Measurements from ENCODE around the gene CTPS2. TPM values are rescaled to one million over a fixed set of nuclear protein-coding genes. Genes with fewer than 3 reads are reported as not detected.

Gene CTPS2
- total and polyA plus RNA-seq, 10 of the 15 experiments (the other 5 are each of a cell fraction or from before 2014, with no cell fraction given) = 5.9 to 17.8 (median 14.2) TPM

GRCh38 chrX:16719334-16720084 is 7.0 kb upstream of the CTPS2 start, which contains the start of gene SYAP1 (continued):
- TF ChIP-seq, protein P1, sequence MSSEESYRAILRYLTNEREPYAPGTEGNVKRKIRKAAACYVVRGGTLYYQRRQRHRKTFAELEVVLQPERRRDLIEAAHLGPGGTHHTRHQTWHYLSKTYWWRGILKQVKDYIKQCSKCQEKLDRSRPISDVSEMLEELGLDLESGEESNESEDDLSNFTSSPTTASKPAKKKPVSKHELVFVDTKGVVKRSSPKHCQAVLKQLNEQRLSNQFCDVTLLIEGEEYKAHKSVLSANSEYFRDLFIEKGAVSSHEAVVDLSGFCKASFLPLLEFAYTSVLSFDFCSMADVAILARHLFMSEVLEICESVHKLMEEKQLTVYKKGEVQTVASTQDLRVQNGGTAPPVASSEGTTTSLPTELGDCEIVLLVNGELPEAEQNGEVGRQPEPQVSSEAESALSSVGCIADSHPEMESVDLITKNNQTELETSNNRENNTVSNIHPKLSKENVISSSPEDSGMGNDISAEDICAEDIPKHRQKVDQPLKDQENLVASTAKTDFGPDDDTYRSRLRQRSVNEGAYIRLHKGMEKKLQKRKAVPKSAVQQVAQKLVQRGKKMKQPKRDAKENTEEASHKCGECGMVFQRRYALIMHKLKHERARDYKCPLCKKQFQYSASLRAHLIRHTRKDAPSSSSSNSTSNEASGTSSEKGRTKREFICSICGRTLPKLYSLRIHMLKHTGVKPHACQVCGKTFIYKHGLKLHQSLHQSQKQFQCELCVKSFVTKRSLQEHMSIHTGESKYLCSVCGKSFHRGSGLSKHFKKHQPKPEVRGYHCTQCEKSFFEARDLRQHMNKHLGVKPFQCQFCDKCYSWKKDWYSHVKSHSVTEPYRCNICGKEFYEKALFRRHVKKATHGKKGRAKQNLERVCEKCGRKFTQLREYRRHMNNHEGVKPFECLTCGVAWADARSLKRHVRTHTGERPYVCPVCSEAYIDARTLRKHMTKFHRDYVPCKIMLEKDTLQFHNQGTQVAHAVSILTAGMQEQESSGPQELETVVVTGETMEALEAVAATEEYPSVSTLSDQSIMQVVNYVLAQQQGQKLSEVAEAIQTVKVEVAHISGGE (CRISPR knock-in tag; IDR thresholded peaks at IDR 0.05) = no peak
- TF ChIP-seq PKNOX1 (IDR thresholded peaks at IDR 0.05) = peak; percentile 34; the same call in 1 of the 2 replicates
- 0 out of 2 replicates have a peak, but pooled peaks have one; percentile 8 for TF ChIP-seq BCL11A (IDR thresholded peaks at IDR 0.05; ENCODE audit: low read depth, low read length)
- peak; percentile 52; the same call in 1 of the 2 replicates for TF ChIP-seq SPI1 (IDR thresholded peaks at IDR 0.05; ENCODE audit: borderline replicate concordance, insufficient read depth, low read depth, low read length)
- TF ChIP-seq SREBF1 (IDR thresholded peaks at IDR 0.05; ENCODE audit: low read length) = no peak
- TF ChIP-seq ZZZ3 (IDR thresholded peaks at IDR 0.05; ENCODE audit: control insufficient read depth, insufficient read length, low read depth) = no peak
- TF ChIP-seq NFYA (IDR thresholded peaks at IDR 0.05; ENCODE audit: borderline replicate concordance, low read depth, low read length) = no peak
- no peak for TF ChIP-seq ZNF274 (IDR thresholded peaks at IDR 0.05; ENCODE audit: insufficient read depth, insufficient read length)
- TF ChIP-seq SUZ12 (IDR thresholded peaks at IDR 0.05; ENCODE audit: unreplicated experiment) = no peak
- no peak for TF ChIP-seq MYB (IDR thresholded peaks at IDR 0.05; ENCODE audit: borderline replicate concordance, low read depth, low read length)
- TF ChIP-seq, protein P2, sequence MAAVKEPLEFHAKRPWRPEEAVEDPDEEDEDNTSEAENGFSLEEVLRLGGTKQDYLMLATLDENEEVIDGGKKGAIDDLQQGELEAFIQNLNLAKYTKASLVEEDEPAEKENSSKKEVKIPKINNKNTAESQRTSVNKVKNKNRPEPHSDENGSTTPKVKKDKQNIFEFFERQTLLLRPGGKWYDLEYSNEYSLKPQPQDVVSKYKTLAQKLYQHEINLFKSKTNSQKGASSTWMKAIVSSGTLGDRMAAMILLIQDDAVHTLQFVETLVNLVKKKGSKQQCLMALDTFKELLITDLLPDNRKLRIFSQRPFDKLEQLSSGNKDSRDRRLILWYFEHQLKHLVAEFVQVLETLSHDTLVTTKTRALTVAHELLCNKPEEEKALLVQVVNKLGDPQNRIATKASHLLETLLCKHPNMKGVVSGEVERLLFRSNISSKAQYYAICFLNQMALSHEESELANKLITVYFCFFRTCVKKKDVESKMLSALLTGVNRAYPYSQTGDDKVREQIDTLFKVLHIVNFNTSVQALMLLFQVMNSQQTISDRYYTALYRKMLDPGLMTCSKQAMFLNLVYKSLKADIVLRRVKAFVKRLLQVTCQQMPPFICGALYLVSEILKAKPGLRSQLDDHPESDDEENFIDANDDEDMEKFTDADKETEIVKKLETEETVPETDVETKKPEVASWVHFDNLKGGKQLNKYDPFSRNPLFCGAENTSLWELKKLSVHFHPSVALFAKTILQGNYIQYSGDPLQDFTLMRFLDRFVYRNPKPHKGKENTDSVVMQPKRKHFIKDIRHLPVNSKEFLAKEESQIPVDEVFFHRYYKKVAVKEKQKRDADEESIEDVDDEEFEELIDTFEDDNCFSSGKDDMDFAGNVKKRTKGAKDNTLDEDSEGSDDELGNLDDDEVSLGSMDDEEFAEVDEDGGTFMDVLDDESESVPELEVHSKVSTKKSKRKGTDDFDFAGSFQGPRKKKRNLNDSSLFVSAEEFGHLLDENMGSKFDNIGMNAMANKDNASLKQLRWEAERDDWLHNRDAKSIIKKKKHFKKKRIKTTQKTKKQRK (IDR thresholded peaks at IDR 0.05; ENCODE audit: low read depth, low read length) = no peak
- TF ChIP-seq EZH2 (IDR thresholded peaks at IDR 0.05; ENCODE audit: borderline replicate concordance, control insufficient read depth, low read depth, low read length) = no peak
- TF ChIP-seq RCOR1 (conservative IDR thresholded peaks at IDR 0.05; ENCODE audit: low read depth, low read length) = no peak
- peak; percentile 26 for TF ChIP-seq RELA (IDR thresholded peaks at IDR 0.05; ENCODE audit: borderline replicate concordance, partially characterized antibody)
- peak; percentile 84 for TF ChIP-seq POLR2AphosphoS2 (IDR thresholded peaks at IDR 0.05; ENCODE audit: low read depth, low read length)
- peak; percentile 57; the same call in 1 of the 2 replicates for TF ChIP-seq RFX5 (IDR thresholded peaks at IDR 0.05; ENCODE audit: low read depth, low read length)
- TF ChIP-seq FOXM1 (IDR thresholded peaks at IDR 0.05; ENCODE audit: low read depth, low read length) = no peak
- peak; percentile 65 for TF ChIP-seq NKRF (conservative IDR thresholded peaks at IDR 0.05)
- TF ChIP-seq HDAC6 (IDR thresholded peaks at IDR 0.05; ENCODE audit: unreplicated experiment) = no peak
